Astrocyte of the spinal cord (primary cell): ENCODE results near the gene HEBP2.
"Not testable (repeated sequence)": the region's sequence is repeated elsewhere in the genome, so short reads cannot be mapped to it uniquely, and the experiment has no call there.

Experiments
- DNase-seq: peaks from one replicate; pipeline ENCODE4 v3.0.0; 2011; ENCODE audit warnings: low read depth, low spot score
- H3K4me3 ChIP-seq: 2 replicates; pipeline ENCODE4 v1.5.1; 2011; ENCODE audit warnings: low read depth, mild to moderate bottlenecking, low read length, moderate library complexity
- in situ Hi-C: cut with HindIII; loops from 2 replicates; pipeline ENCODE4 v1.10.0; 2017; ENCODE audit warnings: low sequenced_read_pairs
- TF ChIP-seq, protein P1 (sequence below): IDR thresholded peaks from 2 replicates; pipeline ENCODE4 v1.5.1; 2012; ENCODE audit warnings: low read depth, mild to moderate bottlenecking, low read length, inconsistent platforms

The HEBP2 gene, protein sequence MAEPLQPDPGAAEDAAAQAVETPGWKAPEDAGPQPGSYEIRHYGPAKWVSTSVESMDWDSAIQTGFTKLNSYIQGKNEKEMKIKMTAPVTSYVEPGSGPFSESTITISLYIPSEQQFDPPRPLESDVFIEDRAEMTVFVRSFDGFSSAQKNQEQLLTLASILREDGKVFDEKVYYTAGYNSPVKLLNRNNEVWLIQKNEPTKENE

DNA sequence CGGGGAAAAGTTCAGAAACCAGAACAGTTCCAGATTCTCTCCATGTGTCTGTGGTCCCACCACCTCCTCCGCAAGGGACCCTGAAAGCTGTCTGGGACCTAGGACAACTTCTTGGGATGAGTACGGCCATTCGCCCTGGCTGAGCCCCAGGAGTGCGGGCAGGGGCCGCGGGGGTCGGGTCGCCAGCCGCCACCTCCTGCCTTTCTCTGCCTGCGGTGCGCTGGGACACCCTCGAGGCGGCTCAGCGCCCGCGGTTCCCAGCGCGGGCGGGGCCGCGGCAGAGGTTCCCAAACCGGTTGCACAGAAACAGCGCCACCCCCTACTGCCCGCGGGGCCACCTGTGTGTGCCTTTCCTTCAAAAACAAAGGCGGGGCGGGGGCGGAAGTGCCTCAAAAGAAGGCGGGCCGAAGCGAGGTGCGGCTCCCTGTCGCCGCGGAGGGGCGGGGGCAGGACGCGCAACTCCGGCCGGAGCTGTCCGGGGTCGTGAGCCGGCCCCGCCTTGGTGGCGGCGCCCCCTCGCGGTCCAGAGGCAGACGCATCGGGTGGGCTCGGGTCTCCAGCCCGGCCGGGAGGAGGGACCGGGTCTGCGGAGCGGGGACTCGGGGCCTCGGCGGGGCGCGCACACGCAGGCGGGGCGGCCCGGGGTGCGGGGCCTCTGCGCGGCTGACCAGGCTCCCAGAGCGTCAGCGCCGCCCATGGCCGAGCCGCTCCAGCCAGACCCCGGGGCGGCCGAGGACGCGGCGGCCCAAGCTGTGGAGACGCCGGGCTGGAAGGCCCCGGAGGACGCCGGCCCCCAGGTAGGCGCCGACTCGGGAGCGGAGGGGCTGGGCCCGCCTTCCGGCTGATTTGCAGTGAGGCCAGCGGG, at the start of gene HEBP2:
HEBP2 (plus strand) TSS at position 423 of the 865 bp plus-strand sequence; CDS start at position 696, 273 bp downstream.
- H3K4me3 ChIP-seq: peak within 1 kb of the TSS; percentile 79
- TF ChIP-seq, protein P1, sequence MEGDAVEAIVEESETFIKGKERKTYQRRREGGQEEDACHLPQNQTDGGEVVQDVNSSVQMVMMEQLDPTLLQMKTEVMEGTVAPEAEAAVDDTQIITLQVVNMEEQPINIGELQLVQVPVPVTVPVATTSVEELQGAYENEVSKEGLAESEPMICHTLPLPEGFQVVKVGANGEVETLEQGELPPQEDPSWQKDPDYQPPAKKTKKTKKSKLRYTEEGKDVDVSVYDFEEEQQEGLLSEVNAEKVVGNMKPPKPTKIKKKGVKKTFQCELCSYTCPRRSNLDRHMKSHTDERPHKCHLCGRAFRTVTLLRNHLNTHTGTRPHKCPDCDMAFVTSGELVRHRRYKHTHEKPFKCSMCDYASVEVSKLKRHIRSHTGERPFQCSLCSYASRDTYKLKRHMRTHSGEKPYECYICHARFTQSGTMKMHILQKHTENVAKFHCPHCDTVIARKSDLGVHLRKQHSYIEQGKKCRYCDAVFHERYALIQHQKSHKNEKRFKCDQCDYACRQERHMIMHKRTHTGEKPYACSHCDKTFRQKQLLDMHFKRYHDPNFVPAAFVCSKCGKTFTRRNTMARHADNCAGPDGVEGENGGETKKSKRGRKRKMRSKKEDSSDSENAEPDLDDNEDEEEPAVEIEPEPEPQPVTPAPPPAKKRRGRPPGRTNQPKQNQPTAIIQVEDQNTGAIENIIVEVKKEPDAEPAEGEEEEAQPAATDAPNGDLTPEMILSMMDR: peak; percentile 57
- in situ Hi-C loops: no loop called here
- peak; percentile 91 for DNase-seq

DNA sequence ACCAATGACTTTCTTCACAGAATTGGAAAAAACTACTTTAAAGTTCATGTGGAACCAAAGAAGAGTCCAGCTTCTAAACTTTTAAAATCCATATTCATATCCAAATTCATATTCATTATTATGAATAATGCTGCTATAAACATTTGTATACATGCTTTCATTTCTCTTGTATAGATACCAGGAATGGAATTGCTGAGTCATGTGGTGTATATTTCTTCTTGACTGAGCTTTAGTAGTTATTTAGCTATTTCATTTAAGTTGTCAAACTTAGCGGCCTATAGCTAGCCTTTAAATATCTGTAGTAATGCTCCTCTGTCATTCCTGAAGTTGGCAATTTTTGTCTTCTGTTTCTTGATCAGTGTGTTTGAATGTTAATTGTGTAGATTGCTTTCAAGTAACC, 46.1 kb upstream of the HEBP2 start:
- TF ChIP-seq, protein P1: no peak
- in situ Hi-C loops: no loop called here
- no peak for DNase-seq
- H3K4me3 ChIP-seq: no peak overlapping the region

DNA sequence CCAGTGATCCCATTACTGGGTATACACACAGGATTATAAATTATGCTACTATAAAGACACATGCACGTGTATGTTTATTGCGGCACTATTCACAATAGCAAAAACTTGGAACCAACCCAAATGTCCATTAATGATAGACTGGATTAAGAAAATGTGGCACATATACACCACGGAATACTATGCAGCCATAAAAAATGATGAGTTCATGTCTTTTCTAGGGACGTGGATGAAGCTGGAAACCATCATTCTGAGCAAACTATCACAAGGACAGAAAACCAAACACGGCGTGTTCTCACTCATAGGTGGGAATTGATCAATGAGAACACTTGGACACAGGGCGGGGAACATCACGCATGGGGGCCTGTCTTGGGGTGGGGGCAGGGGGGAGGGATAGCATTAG, 35.3 kb upstream of the HEBP2 start:
- DNase-seq, in situ Hi-C loops, H3K4me3 ChIP-seq: not testable (repeated sequence)

DNA sequence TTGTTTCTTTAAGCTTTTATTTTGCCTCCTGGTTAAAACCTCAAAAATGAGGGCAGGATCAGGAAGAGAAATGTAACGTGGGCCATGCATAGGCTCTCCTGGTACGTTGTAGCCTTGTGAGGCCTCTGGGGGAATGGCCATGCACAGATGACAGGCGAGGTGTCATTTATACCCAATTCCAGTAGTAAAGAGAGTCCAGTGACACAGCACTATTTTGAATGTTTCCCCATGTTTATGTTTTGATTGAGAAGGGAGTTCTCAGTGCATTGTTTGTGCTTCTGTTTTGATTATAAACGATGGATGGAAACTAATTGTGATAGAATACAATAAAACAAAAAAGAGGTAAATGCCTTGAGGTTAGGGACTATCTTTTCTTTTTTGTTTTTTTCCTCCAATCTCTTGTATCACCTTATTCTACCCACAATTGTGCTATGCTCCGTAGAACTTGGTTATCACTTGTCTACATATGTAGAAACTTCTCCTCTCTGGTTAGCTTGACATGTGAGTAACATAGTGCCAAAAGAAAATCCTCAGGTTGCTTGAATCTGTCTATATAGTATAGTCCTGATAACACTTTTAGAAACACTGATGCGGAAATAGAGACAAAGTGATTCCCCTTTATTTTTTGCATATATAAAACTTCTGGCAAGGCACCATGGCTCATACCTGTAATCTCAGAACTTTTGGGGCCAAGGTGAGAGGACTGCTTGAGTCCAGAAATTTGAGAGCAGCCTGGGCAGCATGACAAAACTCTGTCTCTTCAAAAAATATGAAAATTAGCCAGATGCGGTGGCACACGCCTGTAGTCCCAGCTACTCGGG, 33.2 kb upstream of the HEBP2 start:
- no peak for DNase-seq
- no peak overlapping the region for H3K4me3 ChIP-seq
- TF ChIP-seq, protein P1: no peak
- in situ Hi-C loops: no loop called here

DNA sequence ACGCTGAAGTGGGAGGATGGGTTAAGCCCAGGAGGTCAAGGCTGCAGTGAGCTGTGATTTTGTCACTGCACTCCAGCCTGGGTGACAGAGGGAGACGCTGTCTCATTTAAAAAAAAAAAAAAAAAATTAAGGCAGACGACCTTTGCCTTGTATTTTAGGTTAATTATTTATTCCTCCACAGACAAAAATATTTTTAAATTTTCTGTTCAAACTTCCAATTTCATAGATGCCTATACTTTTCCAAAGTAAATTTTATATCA, 32.6 kb upstream of the HEBP2 start:
- in situ Hi-C loops: no loop called here
- no peak overlapping the region for H3K4me3 ChIP-seq
- TF ChIP-seq, protein P1: no peak
- DNase-seq: no peak

DNA sequence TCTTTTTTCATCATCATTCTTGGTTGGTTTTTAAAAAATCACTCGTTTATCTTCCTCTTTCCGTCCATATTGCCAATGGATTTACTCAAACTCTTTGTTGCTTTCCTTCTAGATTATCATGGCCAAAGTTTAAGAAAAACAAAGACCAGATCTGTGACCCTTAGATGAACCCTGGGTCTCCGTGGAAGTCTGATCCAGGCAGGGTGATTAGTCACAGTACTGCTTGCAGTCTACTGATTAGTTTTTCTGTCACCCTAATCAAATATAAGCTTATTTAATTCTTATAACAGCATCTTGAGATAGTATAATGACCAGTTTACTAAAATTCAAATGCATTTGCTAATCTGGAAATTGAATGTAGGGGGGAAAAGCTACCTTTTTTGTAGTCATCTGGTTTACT, 32.3 kb upstream of the HEBP2 start:
- no peak for DNase-seq
- TF ChIP-seq, protein P1: no peak
- in situ Hi-C loops: no loop called here
- H3K4me3 ChIP-seq: no peak overlapping the region
